Stimulated activated naive CD8-positive, alpha-beta T cell treated with anti-CD3 and anti-CD28 coated beads, Interleukin-15, Interleukin-2, amounts not matched to agents 100 ng/mL and 50 ng/mL, for 24 hours (primary cell): ENCODE measurements around the gene FZD8.
"Not testable (repeated sequence)": the region's sequence is repeated elsewhere in the genome, so short reads cannot be mapped to it uniquely, and the experiment has no call there.

Experiments used
- H3K27ac Mint-ChIP-seq: one replicate; pipeline ENCODE4 v1.8.0; 2021; ENCODE audit warnings: mild to moderate bottlenecking, mixed read lengths
- H3K27me3 Mint-ChIP-seq: one replicate; pipeline ENCODE4 v1.8.0; 2021; ENCODE audit warnings: mixed read lengths
- H3K36me3 Mint-ChIP-seq: one replicate; pipeline ENCODE4 v1.8.0; 2021; ENCODE audit warnings: low read depth, mixed read lengths
- H3K4me1 Mint-ChIP-seq: one replicate; pipeline ENCODE4 v1.8.0; 2021; ENCODE audit warnings: low read depth, mixed read lengths
- H3K4me3 Mint-ChIP-seq: one replicate; pipeline ENCODE4 v1.8.0; 2021; ENCODE audit warnings: mild to moderate bottlenecking, mixed read lengths
- H3K9me3 Mint-ChIP-seq: one replicate; pipeline ENCODE4 v1.8.0; 2021; ENCODE audit warnings: mixed read lengths

The FZD8 gene, protein sequence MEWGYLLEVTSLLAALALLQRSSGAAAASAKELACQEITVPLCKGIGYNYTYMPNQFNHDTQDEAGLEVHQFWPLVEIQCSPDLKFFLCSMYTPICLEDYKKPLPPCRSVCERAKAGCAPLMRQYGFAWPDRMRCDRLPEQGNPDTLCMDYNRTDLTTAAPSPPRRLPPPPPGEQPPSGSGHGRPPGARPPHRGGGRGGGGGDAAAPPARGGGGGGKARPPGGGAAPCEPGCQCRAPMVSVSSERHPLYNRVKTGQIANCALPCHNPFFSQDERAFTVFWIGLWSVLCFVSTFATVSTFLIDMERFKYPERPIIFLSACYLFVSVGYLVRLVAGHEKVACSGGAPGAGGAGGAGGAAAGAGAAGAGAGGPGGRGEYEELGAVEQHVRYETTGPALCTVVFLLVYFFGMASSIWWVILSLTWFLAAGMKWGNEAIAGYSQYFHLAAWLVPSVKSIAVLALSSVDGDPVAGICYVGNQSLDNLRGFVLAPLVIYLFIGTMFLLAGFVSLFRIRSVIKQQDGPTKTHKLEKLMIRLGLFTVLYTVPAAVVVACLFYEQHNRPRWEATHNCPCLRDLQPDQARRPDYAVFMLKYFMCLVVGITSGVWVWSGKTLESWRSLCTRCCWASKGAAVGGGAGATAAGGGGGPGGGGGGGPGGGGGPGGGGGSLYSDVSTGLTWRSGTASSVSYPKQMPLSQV

DNA sequence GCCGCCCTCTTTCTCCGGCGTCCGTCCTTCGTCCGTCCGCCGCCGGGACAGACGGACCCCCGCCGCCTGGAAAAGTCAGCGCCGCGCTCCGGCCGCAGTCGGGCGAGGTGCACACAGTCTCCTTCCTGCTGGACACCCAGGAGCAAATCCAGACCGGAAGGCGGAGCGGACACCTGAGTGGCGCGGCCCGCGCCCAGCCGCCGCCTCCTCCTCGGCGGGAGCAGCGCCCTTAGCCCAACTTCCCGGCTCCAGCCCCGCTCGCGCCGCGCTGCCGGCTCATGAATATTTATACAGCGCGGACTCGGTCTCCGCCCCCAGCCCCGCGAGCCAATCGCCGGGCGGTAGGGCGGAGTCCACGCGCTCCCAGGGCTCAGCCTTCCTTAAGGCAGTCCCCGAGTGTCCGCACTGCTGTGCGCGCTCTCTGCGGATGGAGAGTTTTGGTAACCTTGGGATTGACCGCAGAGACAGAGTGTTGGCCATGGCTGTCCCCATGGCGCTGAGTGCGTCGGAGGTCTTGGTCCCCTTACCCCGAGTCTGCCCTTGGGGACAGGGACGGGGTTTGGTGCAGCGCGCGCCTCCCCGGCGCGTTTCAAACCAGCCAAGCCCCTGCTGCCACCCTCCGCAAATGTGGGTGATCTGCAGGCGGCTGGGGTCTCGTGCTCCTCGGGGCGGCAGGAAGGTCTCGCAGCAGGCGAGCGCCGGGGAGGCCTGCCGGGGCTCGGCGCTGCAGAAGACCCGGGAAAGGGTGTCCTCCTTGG is at the start of gene FZD8:
FZD8 (minus strand) TSS at position 262 of the 758 bp plus-strand sequence. CDS start 867 bp downstream, outside the sequence.
- Mint-ChIP-seq H3K36me3 (no peaks in the 10 kb centered on the region), H3K27me3 (peaks cover 65% of the 10 kb centered on the region), H3K4me1 (peaks cover 31% of the 10 kb centered on the region), H3K4me3 (peak within 1 kb of the TSS; percentile 79), H3K9me3 (no peaks in the 10 kb centered on the region), H3K27ac (no peak within 1 kb of the TSS)

DNA sequence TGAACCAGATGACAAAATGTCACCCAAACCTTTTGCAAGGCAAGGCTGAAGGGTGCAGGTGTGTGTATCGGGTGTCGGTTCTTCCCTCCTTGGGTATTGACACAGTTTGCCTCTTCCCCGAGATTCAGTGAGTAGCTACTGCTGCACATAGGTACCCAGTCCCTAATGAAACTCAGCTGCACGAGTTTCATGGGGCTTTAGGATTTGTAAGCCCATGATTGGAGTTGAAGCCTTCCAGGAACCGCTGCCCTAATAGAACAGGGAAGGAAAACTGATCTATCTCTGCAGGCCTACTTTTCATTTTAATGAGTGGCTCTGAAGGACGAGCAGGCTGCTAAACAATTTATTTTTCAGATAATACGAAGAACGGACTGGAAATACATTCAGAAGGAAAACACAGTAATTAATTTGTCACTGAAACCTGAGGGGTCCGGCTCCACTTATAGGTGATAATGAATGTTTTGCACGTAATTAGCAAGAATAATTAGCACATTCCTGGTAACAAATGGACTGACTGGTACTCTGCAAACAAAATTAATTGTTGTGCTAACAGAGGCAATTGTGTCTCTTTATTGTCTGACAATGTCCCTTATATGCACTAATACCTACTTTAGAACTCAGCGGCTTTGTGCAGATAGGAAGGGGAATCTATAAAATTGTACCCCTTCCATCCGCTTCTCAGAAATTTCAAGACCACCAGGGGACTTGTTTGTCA is 49.6 kb upstream of the FZD8 start:
- Mint-ChIP-seq H3K27ac (no peak overlapping the region), H3K4me3 (no peak overlapping the region), H3K9me3 (peaks cover 4% of the 10 kb centered on the region), H3K36me3 (no peaks in the 10 kb centered on the region), H3K4me1 (no peaks in the 10 kb centered on the region), H3K27me3 (peaks cover 7% of the 10 kb centered on the region)

DNA sequence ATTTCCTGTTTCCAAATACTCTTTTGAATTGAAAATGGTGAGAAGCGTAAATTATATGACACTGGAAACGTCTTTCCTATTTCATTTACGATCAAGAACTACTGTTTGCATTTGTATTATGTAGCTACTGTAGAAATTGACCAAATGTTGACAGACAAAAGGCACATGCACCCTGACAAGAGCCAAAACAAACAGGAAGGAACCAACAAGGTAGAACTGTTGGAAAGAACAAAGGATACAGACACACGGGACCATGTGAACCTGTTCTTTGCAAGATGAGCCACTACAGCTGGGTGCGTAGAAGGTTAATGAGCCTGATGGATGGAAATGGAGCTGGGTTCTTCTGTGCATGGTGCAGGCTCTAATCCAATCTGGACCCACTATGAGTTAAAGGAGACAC is 48.4 kb upstream of the FZD8 start:
- Mint-ChIP-seq H3K36me3 (no peaks in the 10 kb centered on the region), H3K27ac (no peak overlapping the region), H3K4me3 (no peak overlapping the region), H3K4me1 (no peaks in the 10 kb centered on the region), H3K9me3 (peaks cover 5% of the 10 kb centered on the region), H3K27me3 (peaks cover 4% of the 10 kb centered on the region)

DNA sequence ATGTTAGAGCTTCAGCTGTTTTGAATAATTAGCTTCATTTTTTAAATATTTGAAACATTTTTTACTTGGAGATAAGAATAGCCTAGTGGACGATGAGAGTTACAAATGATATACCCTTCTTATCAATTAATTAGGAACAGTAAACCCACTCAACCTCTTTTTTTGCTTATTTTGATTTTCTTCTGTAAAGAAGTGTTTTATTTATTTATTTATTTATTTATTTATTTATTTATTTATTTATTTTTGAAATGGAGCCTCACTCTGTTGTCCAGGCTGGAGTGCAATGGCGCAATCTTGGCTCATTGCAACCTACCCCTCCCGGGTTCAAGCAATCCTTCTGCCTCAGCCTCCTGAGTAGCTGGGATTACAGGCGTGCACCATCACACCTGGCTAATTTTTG is 43.8 kb upstream of the FZD8 start:
- not testable (repeated sequence) for H3K4me1 Mint-ChIP-seq, H3K27me3 Mint-ChIP-seq, H3K4me3 Mint-ChIP-seq, H3K36me3 Mint-ChIP-seq, H3K9me3 Mint-ChIP-seq, H3K27ac Mint-ChIP-seq

DNA sequence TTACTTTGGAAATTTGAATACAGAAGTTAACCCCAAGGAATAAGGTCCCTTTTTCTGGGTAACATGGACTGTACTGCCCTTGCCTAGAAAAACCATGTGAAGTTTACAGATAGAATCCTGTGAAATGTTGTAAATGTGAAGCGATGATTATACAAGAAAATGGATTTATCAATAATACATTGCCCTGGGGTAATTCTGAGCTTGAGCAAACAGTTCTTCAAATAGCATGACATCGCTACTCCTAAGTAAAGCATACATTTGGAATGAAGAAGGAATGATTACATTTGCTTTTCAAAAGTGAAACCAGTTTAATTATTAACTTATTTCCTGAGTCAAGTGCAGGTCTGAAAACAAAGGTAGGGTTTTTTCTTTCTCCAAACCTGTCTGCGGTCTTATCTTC is 43.3 kb upstream of the FZD8 start:
- Mint-ChIP-seq H3K4me1 (no peaks in the 10 kb centered on the region), H3K4me3 (no peak overlapping the region), H3K27me3 (peaks cover 4% of the 10 kb centered on the region), H3K36me3 (no peaks in the 10 kb centered on the region), H3K9me3 (peaks cover 5% of the 10 kb centered on the region), H3K27ac (no peak overlapping the region)

DNA sequence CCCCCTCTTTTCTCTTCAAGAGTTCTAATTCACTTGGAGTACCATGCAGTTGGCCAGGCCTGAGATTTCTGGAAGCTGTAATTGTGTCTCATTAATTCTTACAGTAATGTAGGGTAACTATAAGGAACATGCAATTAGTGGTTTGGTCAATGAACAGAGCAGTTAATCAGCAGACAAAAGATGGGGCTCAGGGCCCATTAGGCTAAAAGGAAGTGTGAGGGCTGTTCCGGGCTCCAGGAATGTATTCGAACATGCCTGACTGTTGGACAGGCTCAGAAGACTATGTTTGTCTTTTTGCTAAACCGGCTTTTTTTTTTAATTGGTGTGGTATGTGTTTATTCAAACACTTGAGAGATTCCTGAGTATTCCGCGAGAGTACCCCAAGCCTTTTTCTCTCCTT is 42.5 kb upstream of the FZD8 start:
- Mint-ChIP-seq H3K4me1 (no peaks in the 10 kb centered on the region), H3K36me3 (no peaks in the 10 kb centered on the region), H3K4me3 (no peak overlapping the region), H3K27me3 (peaks cover 4% of the 10 kb centered on the region), H3K27ac (no peak overlapping the region), H3K9me3 (peaks cover 5% of the 10 kb centered on the region)

DNA sequence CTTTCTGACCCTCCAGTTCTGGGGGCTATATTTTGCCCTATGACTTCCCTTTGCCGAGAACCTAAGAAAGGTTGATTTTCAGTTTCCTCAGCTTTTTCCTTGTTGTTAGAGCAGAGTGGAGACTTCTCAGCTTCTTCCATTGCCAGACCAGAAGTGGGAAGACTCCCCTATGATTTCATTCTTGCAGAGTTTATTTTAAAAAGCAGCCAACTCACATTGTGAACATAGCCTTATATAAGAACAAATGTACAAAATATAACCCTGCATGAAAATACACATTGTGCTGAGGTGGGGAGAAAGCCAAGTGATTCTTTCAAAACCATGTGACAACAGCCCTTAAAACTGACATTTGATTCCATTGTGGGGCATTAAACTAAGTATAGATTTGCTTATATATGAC is 33.8 kb upstream of the FZD8 start:
- Mint-ChIP-seq H3K27ac (no peak overlapping the region), H3K27me3 (peaks cover 3% of the 10 kb centered on the region), H3K4me1 (no peaks in the 10 kb centered on the region), H3K9me3 (no peaks in the 10 kb centered on the region), H3K4me3 (no peak overlapping the region), H3K36me3 (no peaks in the 10 kb centered on the region)

DNA sequence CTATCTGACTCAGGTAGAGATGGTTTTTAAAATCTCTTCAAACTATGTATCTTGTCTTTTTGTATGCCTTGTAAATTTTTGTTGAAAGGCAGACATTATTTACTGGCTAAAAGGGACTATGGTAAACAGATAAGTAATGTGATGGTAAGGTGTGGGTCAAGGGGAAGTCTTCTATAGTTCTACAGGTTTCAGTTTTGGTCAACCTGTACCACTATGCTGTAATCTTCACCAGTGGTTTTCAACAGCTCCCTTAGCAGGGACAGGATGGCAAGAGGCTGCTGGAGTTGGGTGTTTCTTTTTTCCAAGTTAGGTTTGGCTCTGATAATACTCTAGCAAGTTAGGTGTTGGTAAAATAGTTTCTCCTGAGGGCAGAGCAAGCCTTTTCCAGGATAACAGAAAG is 32.7 kb upstream of the FZD8 start:
- Mint-ChIP-seq H3K4me3 (no peak overlapping the region), H3K27ac (no peak overlapping the region), H3K36me3 (no peaks in the 10 kb centered on the region), H3K9me3 (no peaks in the 10 kb centered on the region), H3K4me1 (no peaks in the 10 kb centered on the region), H3K27me3 (peaks cover 3% of the 10 kb centered on the region)

DNA sequence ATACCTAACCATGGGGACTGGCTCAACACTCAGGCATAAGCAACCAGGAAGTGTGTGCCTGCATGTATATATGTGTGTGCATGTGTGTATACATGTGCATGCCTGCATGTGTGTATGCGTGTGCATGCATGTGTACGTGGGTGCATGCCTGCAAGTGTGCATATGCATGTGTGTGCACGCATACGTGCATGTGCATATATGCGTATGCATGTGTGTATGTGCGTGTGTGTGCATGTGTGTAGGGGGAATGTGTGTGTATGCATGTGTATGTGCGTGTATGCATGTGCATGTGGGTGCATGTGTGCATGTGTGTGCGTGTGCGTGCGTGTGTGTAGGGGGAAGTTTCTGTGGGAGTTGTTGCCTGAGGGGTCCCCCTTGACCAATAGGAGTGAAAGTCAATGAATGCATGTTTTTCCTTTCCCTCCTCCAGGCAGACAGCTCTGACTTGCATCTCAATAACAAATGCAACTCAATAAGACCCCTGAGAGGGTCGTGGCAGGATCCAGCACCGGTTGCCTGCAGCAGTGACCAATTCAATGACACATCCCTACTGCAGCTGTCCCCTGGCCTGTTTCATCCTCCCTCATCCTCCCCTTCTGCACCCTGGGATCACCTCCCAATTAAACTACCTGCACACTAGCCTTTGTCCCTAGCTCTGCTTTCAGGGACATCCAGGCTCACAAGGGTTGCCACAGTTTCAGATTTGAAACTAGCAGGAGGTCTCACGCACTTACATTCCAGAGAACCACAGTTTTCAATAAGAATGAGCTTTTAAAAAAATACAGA is 27.0 kb upstream of the FZD8 start:
- Mint-ChIP-seq H3K27me3 (peaks cover 10% of the 10 kb centered on the region), H3K4me3 (no peak overlapping the region), H3K4me1 (no peaks in the 10 kb centered on the region), H3K9me3 (peaks cover 14% of the 10 kb centered on the region), H3K36me3 (no peaks in the 10 kb centered on the region), H3K27ac (no peak overlapping the region)

DNA sequence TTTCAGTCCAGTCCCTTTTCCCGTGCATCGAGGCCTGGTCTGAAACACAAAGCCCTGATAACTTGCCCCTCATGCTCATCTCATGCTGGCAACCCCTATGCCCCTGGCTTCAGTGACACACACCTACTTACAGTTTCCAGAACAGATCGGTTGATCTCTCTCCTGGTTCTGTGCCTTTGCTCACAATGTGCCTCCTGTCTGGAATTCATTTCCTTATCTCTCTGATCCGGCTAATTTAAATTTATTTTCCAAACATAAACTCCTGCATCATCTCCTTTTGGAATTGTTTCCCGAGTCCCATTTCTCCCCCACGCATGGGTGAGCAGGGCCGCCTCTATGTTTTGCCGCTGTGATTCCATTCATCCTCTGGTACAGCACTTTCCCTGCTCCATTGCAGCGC is 25.9 kb upstream of the FZD8 start:
- Mint-ChIP-seq H3K27ac (no peak overlapping the region), H3K4me3 (no peak overlapping the region), H3K27me3 (peaks cover 11% of the 10 kb centered on the region), H3K36me3 (no peaks in the 10 kb centered on the region), H3K9me3 (peaks cover 14% of the 10 kb centered on the region), H3K4me1 (no peaks in the 10 kb centered on the region)

DNA sequence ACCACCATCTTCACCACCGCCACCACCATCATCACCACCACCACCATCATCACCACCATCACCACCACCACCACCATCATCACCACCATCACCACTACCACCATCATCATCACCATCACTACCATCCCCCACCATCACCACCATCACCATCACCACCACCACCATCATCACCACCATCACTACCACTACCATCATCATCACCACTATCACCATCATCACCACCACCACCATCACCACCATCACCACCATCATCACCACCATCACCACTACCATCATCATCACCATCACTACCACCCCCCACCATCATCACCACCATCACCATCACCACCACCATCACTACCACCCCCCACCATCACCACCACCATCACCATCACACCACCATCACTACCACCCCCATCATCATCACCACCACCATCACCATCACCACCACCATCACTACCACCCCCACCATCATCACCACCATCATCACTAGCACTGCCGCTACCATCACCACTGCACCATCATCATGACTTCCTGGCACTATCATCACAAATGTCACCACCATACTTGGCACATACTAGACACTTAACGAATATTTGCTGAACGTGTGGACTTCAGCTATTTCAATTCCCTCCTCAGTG is 25.3 kb upstream of the FZD8 start:
- Mint-ChIP-seq H3K4me1 (no peaks in the 10 kb centered on the region), H3K27ac (no peak overlapping the region), H3K4me3 (no peak overlapping the region), H3K36me3 (no peaks in the 10 kb centered on the region), H3K27me3 (peaks cover 14% of the 10 kb centered on the region), H3K9me3 (peaks cover 14% of the 10 kb centered on the region)

DNA sequence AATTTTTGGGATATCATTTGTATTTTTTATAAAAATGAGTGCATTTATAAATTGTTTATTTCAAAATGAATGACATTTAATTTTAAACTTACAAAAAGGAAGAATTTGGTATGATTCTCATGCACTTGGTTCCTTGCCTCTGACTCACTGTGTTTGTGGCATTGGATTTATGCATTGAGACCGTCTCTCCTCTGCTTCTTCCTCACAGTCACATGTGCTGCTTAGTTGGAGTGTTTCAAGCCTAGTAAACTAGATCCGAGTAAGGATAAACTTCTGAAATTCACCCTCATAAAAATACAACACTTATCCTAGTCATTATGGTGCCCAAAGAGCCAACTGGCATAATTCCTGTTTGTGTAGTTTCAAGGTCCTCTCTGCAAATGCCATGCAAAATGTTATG is 19.1 kb upstream of the FZD8 start:
- H3K4me3 Mint-ChIP-seq, result no peak overlapping the region
- no peak overlapping the region for H3K27ac Mint-ChIP-seq
- peaks cover 47% of the 10 kb centered on the region for H3K27me3 Mint-ChIP-seq

DNA sequence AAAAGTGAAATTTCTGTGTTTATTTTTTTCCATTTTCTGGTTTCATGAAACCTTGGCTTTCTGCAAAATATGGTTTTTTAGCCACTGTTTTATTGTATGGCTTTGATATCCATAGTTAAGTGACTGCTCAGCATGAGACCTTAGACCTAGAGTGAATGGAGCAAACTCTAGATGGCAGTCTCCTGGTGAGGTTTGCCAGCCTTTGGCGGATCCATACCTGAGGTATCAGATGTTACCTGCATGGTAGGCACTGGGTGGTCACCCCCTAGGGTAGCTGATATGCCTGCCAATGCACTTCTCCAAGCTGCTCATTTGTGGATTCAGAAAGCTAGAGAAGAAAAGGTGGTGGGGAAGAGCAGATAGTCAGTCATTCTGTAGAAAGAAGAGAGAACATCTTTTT is 17.4 kb upstream of the FZD8 start:
- Mint-ChIP-seq H3K9me3 (no peaks in the 10 kb centered on the region), H3K4me3 (no peak overlapping the region), H3K36me3 (no peaks in the 10 kb centered on the region), H3K27ac (no peak overlapping the region), H3K4me1 (no peaks in the 10 kb centered on the region), H3K27me3 (peaks cover 52% of the 10 kb centered on the region)

More for the DNA sequence above, 19.1 kb upstream of the FZD8 start:
- Mint-ChIP-seq H3K4me1 (no peaks in the 10 kb centered on the region), H3K9me3 (no peaks in the 10 kb centered on the region), H3K36me3 (no peaks in the 10 kb centered on the region)

DNA sequence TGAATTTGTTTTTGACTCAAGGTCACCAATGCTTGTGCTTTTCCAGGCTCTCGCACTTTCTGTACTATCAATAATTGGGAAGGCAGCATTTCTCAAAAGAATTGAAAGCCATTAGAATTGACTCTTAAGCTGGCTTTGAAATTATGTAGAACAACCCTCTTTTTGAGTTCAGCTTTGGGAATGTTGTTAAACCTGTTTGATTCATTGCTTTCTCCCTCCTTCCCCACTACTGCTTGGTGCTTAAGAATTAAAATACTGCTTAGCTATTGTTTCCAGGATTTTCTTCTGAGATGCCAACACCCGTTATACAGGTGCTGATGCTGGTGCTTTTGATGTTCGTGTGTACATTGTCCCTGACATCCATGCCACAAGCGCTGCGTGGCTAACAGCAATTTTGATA is 15.5 kb upstream of the FZD8 start:
- no peak overlapping the region for H3K4me3 Mint-ChIP-seq
- H3K4me1 Mint-ChIP-seq, result no peaks in the 10 kb centered on the region
- peaks cover 46% of the 10 kb centered on the region for H3K27me3 Mint-ChIP-seq
- H3K36me3 Mint-ChIP-seq, result no peaks in the 10 kb centered on the region
- no peaks in the 10 kb centered on the region for H3K9me3 Mint-ChIP-seq
- H3K27ac Mint-ChIP-seq, result no peak overlapping the region
